PFSK-1 (cell line): ENCODE data around the gene IGDCC3.

Experiments used
- POLR2AphosphoS5 ChIP-seq: IDR thresholded peaks from 2 replicates; pipeline ENCODE4 v1.6.1; 2012; ENCODE audit warnings: low read depth, mild to moderate bottlenecking, control low read depth, low read length, moderate library complexity
- SIN3A ChIP-seq: IDR thresholded peaks from 2 replicates; pipeline ENCODE4 v1.6.1; 2012; ENCODE audit warnings: mild to moderate bottlenecking, low read length, moderate library complexity, borderline replicate concordance; ENCODE audit not compliant: insufficient read depth
- TAF1 ChIP-seq: IDR thresholded peaks from 2 replicates; pipeline ENCODE4 v1.6.1; 2012; ENCODE audit warnings: low read length, control low read depth, borderline replicate concordance; ENCODE audit not compliant: insufficient read depth
- TF ChIP-seq, protein P1 (sequence below), 2 experiments: IDR thresholded peaks; 2 replicates each; pipeline versions ENCODE4 v1.6.1 to v1.8.0; 2011 to 2012; ENCODE audit warnings: low read depth in 2 of 2, low read length in 2 of 2, control low read depth in 1 of 2, inconsistent platforms in 1 of 2, mild to moderate bottlenecking in 1 of 2, moderate library complexity in 1 of 2; ENCODE audit not compliant: insufficient read depth in 1 of 2

- TF ChIP-seq POLR2AphosphoS5, result no peak
- no peak for TF ChIP-seq TAF1
- no peak for TF ChIP-seq SIN3A
- TF ChIP-seq, protein P1, sequence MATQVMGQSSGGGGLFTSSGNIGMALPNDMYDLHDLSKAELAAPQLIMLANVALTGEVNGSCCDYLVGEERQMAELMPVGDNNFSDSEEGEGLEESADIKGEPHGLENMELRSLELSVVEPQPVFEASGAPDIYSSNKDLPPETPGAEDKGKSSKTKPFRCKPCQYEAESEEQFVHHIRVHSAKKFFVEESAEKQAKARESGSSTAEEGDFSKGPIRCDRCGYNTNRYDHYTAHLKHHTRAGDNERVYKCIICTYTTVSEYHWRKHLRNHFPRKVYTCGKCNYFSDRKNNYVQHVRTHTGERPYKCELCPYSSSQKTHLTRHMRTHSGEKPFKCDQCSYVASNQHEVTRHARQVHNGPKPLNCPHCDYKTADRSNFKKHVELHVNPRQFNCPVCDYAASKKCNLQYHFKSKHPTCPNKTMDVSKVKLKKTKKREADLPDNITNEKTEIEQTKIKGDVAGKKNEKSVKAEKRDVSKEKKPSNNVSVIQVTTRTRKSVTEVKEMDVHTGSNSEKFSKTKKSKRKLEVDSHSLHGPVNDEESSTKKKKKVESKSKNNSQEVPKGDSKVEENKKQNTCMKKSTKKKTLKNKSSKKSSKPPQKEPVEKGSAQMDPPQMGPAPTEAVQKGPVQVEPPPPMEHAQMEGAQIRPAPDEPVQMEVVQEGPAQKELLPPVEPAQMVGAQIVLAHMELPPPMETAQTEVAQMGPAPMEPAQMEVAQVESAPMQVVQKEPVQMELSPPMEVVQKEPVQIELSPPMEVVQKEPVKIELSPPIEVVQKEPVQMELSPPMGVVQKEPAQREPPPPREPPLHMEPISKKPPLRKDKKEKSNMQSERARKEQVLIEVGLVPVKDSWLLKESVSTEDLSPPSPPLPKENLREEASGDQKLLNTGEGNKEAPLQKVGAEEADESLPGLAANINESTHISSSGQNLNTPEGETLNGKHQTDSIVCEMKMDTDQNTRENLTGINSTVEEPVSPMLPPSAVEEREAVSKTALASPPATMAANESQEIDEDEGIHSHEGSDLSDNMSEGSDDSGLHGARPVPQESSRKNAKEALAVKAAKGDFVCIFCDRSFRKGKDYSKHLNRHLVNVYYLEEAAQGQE (IDR thresholded peaks at IDR 0.05; ENCODE audit: insufficient read depth in 1 of 2, low read depth in 2 of 2, low read length in 2 of 2), result no peak
These were observed 46.3 kb upstream of the IGDCC3 start for GRCh38 chr15:65423976-65424679.
